ENCODE data around the gene TBCD. TPM values are rescaled to one million over a fixed set of nuclear protein-coding genes. Genes with fewer than 3 reads are reported as not detected.

The TBCD gene
- total and polyA plus RNA-seq, 9 of the 15 experiments (the other 6 are each of a cell fraction or from before 2014, with no cell fraction given): 8.9 to 98.5 (median 28.0) TPM

DNA sequence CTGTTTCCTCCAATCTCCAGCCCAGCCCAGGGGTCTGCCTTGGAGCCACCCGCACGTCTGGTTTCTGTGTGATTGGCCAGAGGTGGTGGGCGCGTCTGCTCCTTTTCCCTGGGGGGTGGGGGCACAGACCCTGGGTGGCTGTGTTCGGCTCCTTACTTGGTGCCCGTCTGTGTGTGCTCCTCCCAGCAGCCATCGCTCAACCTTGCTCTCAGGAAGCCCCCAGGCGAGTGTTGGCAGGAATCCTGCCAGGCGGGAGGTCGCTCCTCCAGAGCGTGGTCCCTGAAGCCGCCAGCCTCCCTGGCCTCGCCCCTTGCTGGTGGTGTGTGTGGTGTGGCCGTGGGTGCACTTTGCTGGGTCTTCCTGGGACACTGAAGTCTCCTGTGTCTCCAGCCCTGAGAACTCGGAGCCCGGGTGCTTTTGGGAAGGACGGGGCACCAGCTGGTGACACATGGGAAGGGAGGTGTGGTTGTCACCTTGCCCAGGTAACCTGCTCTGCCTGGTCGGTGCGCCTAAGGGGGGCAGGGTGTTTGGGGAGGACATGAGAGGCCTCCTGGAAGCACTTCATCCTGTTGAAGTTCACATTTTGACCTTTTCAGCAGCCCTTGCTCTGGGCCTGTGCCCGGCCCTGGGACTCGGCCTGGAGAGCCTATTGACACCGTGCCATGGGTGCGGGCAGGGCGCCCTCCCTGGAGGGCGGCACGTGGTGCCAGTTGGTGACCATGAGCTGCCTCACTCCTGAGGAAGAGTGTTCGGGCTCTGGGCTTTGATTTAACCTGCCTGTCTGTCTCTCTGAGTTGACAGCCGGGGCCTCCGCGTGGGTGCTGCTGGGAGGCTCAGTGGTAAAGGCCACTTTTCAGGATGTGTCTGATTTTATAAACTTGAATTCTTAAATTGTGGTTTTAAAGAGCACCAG is 137.0 kb downstream of the TBCD start:
- DNase-seq (ENCODE audit: extremely low read depth in 1 of 4, low spot score in 3 of 4) (no peak), FAIRE-seq (no peak), ATAC-seq (no peak)
- WGBS (ENCODE audit: insufficient coverage, low coverage, missing lambda C conversion rate): 92% methylated on average over 23 of the region's 30 CpGs
- Histone ChIP-seq H3K9me1 (ENCODE audit: control insufficient read depth, insufficient read depth, low read length) (no peaks in the 10 kb centered on the region), H3K4me1 (replicated peaks in 1 of 2; ENCODE audit: control insufficient read depth in 2 of 2, insufficient read depth in 2 of 2, low read length in 2 of 2) (peaks cover 33 to 60% of the 10 kb centered on the region in 2 experiments), H3K27ac (ENCODE audit: extremely low read depth, low read depth, low read length) (no peak overlapping the region; the same call in 2 of the 3 replicates), H3K4me3 (no peak overlapping the region), H3K9me3 (replicated peaks; ENCODE audit: control insufficient read depth, insufficient read depth, low read depth, low read length) (no peaks in the 10 kb centered on the region), H3K79me2 (ENCODE audit: control insufficient read depth, insufficient read depth, low read length) (peaks cover 38% of the 10 kb centered on the region), H3K9ac (ENCODE audit: insufficient read depth in 1 of 2, low read depth in 2 of 2, low read length in 2 of 2) (peak overlapping the region in 1 of 2 experiments; percentile 76; a peak in 2 of 4 replicates), H4K20me1 (replicated peaks; ENCODE audit: control insufficient read depth, insufficient read depth, low read length) (no peaks in the 10 kb centered on the region), H3K27me3 (ENCODE audit: control insufficient read depth in 2 of 2, insufficient read depth in 2 of 2, low read length in 2 of 2) (no peaks in the 10 kb centered on the region), H3K4me2 (ENCODE audit: insufficient read depth, low read length) (no peak overlapping the region), H3K36me3 (ENCODE audit: control insufficient read depth, insufficient read depth, low read length) (peaks cover 46% of the 10 kb centered on the region; the same call in 2 of the 3 replicates), H2AFZ (ENCODE audit: low read depth, low read length) (no peak overlapping the region)
- CTCF ChIA-PET (ENCODE audit: low intra/inter-chr PET ratio): no interaction called here
- in situ Hi-C loops (cut with MboI): no loop called here
- TF ChIP-seq POLR2G (IDR thresholded peaks at IDR 0.05; ENCODE audit: low read depth, low read length) (0 out of 2 replicates have a peak, but pooled peaks have one; percentile 34), PHF8 (IDR thresholded peaks at IDR 0.05; ENCODE audit: borderline replicate concordance, low read length) (no peak), RBFOX2 (IDR thresholded peaks at IDR 0.05; ENCODE audit: low read depth, low read length) (peak; percentile 25; the same call in 1 of the 2 replicates)
- TF ChIP-seq, protein P1, sequence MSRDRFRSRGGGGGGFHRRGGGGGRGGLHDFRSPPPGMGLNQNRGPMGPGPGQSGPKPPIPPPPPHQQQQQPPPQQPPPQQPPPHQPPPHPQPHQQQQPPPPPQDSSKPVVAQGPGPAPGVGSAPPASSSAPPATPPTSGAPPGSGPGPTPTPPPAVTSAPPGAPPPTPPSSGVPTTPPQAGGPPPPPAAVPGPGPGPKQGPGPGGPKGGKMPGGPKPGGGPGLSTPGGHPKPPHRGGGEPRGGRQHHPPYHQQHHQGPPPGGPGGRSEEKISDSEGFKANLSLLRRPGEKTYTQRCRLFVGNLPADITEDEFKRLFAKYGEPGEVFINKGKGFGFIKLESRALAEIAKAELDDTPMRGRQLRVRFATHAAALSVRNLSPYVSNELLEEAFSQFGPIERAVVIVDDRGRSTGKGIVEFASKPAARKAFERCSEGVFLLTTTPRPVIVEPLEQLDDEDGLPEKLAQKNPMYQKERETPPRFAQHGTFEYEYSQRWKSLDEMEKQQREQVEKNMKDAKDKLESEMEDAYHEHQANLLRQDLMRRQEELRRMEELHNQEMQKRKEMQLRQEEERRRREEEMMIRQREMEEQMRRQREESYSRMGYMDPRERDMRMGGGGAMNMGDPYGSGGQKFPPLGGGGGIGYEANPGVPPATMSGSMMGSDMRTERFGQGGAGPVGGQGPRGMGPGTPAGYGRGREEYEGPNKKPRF (IDR thresholded peaks at IDR 0.05; ENCODE audit: low read depth, low read length): no peak
- TF ChIP-seq, protein P2, sequence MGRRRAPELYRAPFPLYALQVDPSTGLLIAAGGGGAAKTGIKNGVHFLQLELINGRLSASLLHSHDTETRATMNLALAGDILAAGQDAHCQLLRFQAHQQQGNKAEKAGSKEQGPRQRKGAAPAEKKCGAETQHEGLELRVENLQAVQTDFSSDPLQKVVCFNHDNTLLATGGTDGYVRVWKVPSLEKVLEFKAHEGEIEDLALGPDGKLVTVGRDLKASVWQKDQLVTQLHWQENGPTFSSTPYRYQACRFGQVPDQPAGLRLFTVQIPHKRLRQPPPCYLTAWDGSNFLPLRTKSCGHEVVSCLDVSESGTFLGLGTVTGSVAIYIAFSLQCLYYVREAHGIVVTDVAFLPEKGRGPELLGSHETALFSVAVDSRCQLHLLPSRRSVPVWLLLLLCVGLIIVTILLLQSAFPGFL (CRISPR knock-in tag; IDR thresholded peaks at IDR 0.05): no peak
- POLR2A ChIA-PET: interaction anchor here (0.6 kb wide), 1 partner anchor 550 kb away, joined by 4 read pairs; no protein-coding TSS in a partner anchor
- BruUV-seq (replicated peaks): no TSS peak
- intact Hi-C loops (cut with micrococcal nuclease): no loop called here
